Mucosa of stomach (tissue), 1 donor: ENCODE data around the gene JAML.

Experiments
- H3K27me3 ChIP-seq: one replicate; pipeline ENCODE4 v1.7.0; 2013; ENCODE audit warnings: mild to moderate bottlenecking, low read length; ENCODE audit not compliant: control insufficient read depth, insufficient read depth
- H3K36me3 ChIP-seq: one replicate; pipeline ENCODE4 v1.7.0; 2013; ENCODE audit warnings: low read length; ENCODE audit not compliant: control insufficient read depth, insufficient read depth
- H3K4me1 ChIP-seq: one replicate; pipeline ENCODE4 v1.7.0; 2013; ENCODE audit warnings: mild to moderate bottlenecking, low read length; ENCODE audit not compliant: control insufficient read depth, insufficient read depth
- H3K4me3 ChIP-seq: one replicate; pipeline ENCODE4 v1.7.0; 2013; ENCODE audit warnings: low read length
- H3K9ac ChIP-seq: one replicate; pipeline ENCODE4 v1.7.0; 2013; ENCODE audit warnings: mild to moderate bottlenecking, low read length, moderate library complexity
- H3K9me3 ChIP-seq: one replicate; pipeline ENCODE4 v1.7.0; 2013; ENCODE audit warnings: mild to moderate bottlenecking, low read length, moderate library complexity; ENCODE audit not compliant: control insufficient read depth
- donor health status: Pancreatic carcinoma.

JAML gene

GRCh38 chr11:118212781-118213191, 12.0 kb downstream of the JAML start:
- Histone ChIP-seq H3K9me3 (no peaks in the 10 kb centered on the region), H3K4me1 (peaks cover 40% of the 10 kb centered on the region), H3K9ac (no peak overlapping the region), H3K27me3 (no peaks in the 10 kb centered on the region), H3K36me3 (no peaks in the 10 kb centered on the region), H3K4me3 (no peak overlapping the region)

GRCh38 chr11:118212131-118212725, 12.6 kb downstream of the JAML start:
- H3K27me3 ChIP-seq = no peaks in the 10 kb centered on the region
- no peaks in the 10 kb centered on the region for H3K9me3 ChIP-seq
- no peaks in the 10 kb centered on the region for H3K36me3 ChIP-seq
- H3K4me1 ChIP-seq = peaks cover 40% of the 10 kb centered on the region
- H3K9ac ChIP-seq = no peak overlapping the region
- H3K4me3 ChIP-seq = no peak overlapping the region

GRCh38 chr11:118211006-118211405, 13.8 kb downstream of the JAML start:
- Histone ChIP-seq H3K4me3 (no peak overlapping the region), H3K9ac (no peak overlapping the region), H3K27me3 (no peaks in the 10 kb centered on the region), H3K4me1 (peaks cover 40% of the 10 kb centered on the region), H3K36me3 (no peaks in the 10 kb centered on the region), H3K9me3 (no peaks in the 10 kb centered on the region)

GRCh38 chr11:118210323-118210722, 14.5 kb downstream of the JAML start:
- H3K9me3 ChIP-seq = no peaks in the 10 kb centered on the region
- H3K9ac ChIP-seq = no peak overlapping the region
- H3K36me3 ChIP-seq = no peaks in the 10 kb centered on the region
- no peaks in the 10 kb centered on the region for H3K27me3 ChIP-seq
- peaks cover 40% of the 10 kb centered on the region for H3K4me1 ChIP-seq
- H3K4me3 ChIP-seq = no peak overlapping the region

- Histone ChIP-seq H3K9me3 (no peaks in the 10 kb centered on the region), H3K27me3 (no peaks in the 10 kb centered on the region), H3K4me1 (peaks cover 27% of the 10 kb centered on the region), H3K36me3 (no peaks in the 10 kb centered on the region), H3K4me3 (no peak overlapping the region), H3K9ac (no peak overlapping the region)
Measured at GRCh38 chr11:118209033-118209432, 15.8 kb downstream of the JAML start.

- H3K36me3 ChIP-seq = no peaks in the 10 kb centered on the region
- H3K9me3 ChIP-seq = no peaks in the 10 kb centered on the region
- no peaks in the 10 kb centered on the region for H3K27me3 ChIP-seq
- peaks cover 24% of the 10 kb centered on the region for H3K4me1 ChIP-seq
- H3K4me3 ChIP-seq = no peak overlapping the region
- no peak overlapping the region for H3K9ac ChIP-seq
Measured at GRCh38 chr11:118207079-118207478, 17.7 kb downstream of the JAML start.

- Histone ChIP-seq H3K36me3 (no peaks in the 10 kb centered on the region), H3K9me3 (no peaks in the 10 kb centered on the region), H3K27me3 (no peaks in the 10 kb centered on the region), H3K4me1 (peaks cover 21% of the 10 kb centered on the region), H3K9ac (no peak overlapping the region), H3K4me3 (no peak overlapping the region)
Measured at GRCh38 chr11:118206391-118207031, 18.3 kb downstream of the JAML start.

- H3K9ac ChIP-seq = no peak overlapping the region
- no peaks in the 10 kb centered on the region for H3K27me3 ChIP-seq
- peaks cover 21% of the 10 kb centered on the region for H3K4me1 ChIP-seq
- H3K4me3 ChIP-seq = no peak overlapping the region
- H3K36me3 ChIP-seq = no peaks in the 10 kb centered on the region
- no peaks in the 10 kb centered on the region for H3K9me3 ChIP-seq
Measured at GRCh38 chr11:118205606-118206378, 19.0 kb downstream of the JAML start.

- no peaks in the 10 kb centered on the region for H3K27me3 ChIP-seq
- H3K9me3 ChIP-seq = no peaks in the 10 kb centered on the region
- no peak overlapping the region for H3K4me3 ChIP-seq
- H3K36me3 ChIP-seq = no peaks in the 10 kb centered on the region
- H3K9ac ChIP-seq = no peak overlapping the region
- H3K4me1 ChIP-seq = peaks cover 34% of the 10 kb centered on the region
Measured at GRCh38 chr11:118202599-118203422, 22.0 kb downstream of the JAML start.

- no peaks in the 10 kb centered on the region for H3K36me3 ChIP-seq
- peaks cover 34% of the 10 kb centered on the region for H3K4me1 ChIP-seq
- H3K9ac ChIP-seq = no peak overlapping the region
- no peaks in the 10 kb centered on the region for H3K9me3 ChIP-seq
- H3K27me3 ChIP-seq = no peaks in the 10 kb centered on the region
- no peak overlapping the region for H3K4me3 ChIP-seq
Measured at GRCh38 chr11:118201966-118202365, 22.8 kb downstream of the JAML start.

- no peak overlapping the region for H3K9ac ChIP-seq
- H3K27me3 ChIP-seq = no peaks in the 10 kb centered on the region
- no peaks in the 10 kb centered on the region for H3K36me3 ChIP-seq
- no peak overlapping the region for H3K4me3 ChIP-seq
- H3K4me1 ChIP-seq = peaks cover 34% of the 10 kb centered on the region
- H3K9me3 ChIP-seq = no peaks in the 10 kb centered on the region
Measured at GRCh38 chr11:118200901-118201680, 23.7 kb downstream of the JAML start.
